Activated naive CD8-positive, alpha-beta T cell (primary cell): Measurements from ENCODE around the gene MMP11.

Experiments
- H3K27ac Mint-ChIP-seq: one replicate; pipeline ENCODE4 v1.8.0; 2021; ENCODE audit warnings: mixed read lengths
- H3K27me3 Mint-ChIP-seq: one replicate; pipeline ENCODE4 v1.8.0; 2021; ENCODE audit warnings: mixed read lengths
- H3K36me3 Mint-ChIP-seq: one replicate; pipeline ENCODE4 v1.8.0; 2021; ENCODE audit warnings: mixed read lengths
- H3K4me1 Mint-ChIP-seq: one replicate; pipeline ENCODE4 v1.8.0; 2021; ENCODE audit warnings: low read depth, mixed read lengths
- H3K4me3 Mint-ChIP-seq: one replicate; pipeline ENCODE4 v1.8.0; 2021; ENCODE audit warnings: mild to moderate bottlenecking, mixed read lengths
- H3K9me3 Mint-ChIP-seq: one replicate; pipeline ENCODE4 v1.8.0; 2021; ENCODE audit warnings: low read depth, mixed read lengths

MMP11 gene

DNA sequence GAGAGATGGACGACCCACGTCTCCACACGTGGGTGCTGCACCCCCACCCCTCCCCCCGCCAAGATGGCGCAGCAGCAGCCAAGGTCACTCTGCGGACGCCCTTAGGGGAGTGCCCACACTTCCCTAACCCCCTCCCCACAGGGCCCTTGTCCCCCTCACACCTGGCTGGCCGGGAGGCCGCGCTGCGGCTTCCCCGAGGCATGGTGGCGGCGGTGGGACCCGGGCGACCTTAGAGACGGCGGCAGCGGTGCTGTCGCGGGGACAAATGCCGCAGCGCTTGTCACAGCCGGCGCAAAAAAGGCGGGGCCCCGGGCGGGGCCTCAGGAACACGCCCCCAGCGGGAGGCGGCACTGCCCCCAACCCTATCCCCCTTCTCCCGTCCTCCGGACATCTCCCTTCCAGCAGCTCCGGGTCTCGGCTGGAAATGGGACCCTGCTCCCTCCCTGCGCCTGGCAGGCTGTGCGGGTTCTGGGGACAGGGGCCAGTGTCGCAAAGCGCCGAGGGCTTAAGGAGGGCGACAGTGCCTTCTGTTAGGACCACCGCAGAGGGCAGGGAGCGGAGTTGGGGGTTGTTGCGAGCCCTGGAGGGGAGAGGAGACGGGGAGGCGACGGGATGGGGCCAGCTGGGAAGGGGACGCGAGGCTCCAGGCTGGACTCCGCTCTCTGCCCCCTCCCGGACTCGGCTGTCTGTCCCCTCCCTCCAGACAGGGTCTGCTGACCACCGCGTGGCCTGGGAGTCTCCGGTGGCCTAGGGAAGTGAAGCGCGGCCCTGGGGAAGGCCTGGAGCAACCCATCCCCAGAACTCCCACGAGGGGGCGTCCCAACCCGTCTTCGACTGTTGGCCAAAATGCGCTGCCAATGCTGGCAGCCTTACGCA is 4.7 kb upstream of the MMP11 start, which contains the start of gene CHCHD10:
Gene CHCHD10 (minus strand): TSS at position 300 of the 876 bp plus-strand sequence. CDS start 98 bp downstream, at position 202.
- H3K4me1 Mint-ChIP-seq = peaks cover 47% of the 10 kb centered on the region
- peak within 1 kb of the TSS; percentile 87 for H3K4me3 Mint-ChIP-seq
- no peaks in the 10 kb centered on the region for H3K27me3 Mint-ChIP-seq
- no peaks in the 10 kb centered on the region for H3K9me3 Mint-ChIP-seq
- H3K27ac Mint-ChIP-seq = peak within 1 kb of the TSS; percentile 70
- H3K36me3 Mint-ChIP-seq = no peaks in the 10 kb centered on the region

- Mint-ChIP-seq H3K4me1 (peaks cover 38% of the 10 kb centered on the region), H3K36me3 (no peaks in the 10 kb centered on the region), H3K9me3 (no peaks in the 10 kb centered on the region), H3K4me3 (peak overlapping the region; percentile 38), H3K27me3 (no peaks in the 10 kb centered on the region), H3K27ac (no peak overlapping the region)
These were observed 3.2 kb upstream of the MMP11 start for GRCh38 chr22:23769321-23769965.

- Mint-ChIP-seq H3K4me3 (peak overlapping the region; percentile 75), H3K27me3 (no peaks in the 10 kb centered on the region), H3K27ac (no peak overlapping the region), H3K9me3 (no peaks in the 10 kb centered on the region), H3K36me3 (no peaks in the 10 kb centered on the region), H3K4me1 (peaks cover 17% of the 10 kb centered on the region)
These were observed 367 bp upstream of the MMP11 start for GRCh38 chr22:23772315-23772648.

GRCh38 chr22:23773483-23774113 is 949 bp downstream of the MMP11 start:
- Mint-ChIP-seq H3K27me3 (no peaks in the 10 kb centered on the region), H3K4me3 (peak overlapping the region; percentile 75), H3K4me1 (peaks cover 17% of the 10 kb centered on the region), H3K36me3 (no peaks in the 10 kb centered on the region), H3K9me3 (no peaks in the 10 kb centered on the region), H3K27ac (peak overlapping the region; percentile 3)

DNA sequence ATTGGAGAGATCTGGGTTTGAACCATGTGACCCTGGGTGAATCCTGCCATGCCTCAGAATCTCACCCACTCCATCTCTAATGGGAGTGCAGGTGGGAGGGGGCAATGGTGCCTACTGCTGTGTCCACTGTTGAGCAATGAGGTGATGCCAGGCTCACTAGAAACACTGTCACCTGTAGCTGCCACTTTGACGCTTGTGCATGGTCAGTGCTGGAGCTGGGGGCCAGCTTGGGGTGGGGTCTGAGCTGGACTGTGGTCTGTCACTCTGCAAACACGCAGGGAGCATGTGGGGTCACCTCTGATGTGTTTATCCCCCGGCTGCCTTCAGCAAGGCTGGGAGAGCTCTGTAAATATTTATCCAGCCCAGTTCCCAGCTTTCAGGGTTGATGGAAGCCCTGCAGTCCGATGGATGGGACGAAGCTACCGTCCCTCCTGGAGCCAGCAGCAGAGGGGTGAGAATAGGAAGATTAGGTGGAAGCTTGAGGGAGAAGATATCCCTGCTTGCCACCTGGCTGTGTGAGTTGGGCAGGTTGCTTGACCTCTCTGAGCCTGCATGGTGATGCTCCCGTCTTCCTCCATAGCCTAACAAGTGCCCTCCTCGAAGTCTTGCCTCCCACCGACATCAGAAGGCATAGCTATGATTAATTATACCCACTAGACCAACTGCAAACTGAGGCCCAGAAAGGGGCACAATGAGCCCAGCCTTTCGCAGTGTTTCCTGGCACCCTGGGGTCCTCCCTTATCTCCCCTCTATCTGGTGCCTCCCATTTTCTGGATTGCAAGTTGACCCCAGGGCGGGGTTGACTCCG is 1.7 kb downstream of the MMP11 start:
- peak overlapping the region; percentile 44 for H3K4me3 Mint-ChIP-seq
- H3K27ac Mint-ChIP-seq = no peak overlapping the region
- H3K27me3 Mint-ChIP-seq = no peaks in the 10 kb centered on the region
- H3K9me3 Mint-ChIP-seq = no peaks in the 10 kb centered on the region
- H3K36me3 Mint-ChIP-seq = no peaks in the 10 kb centered on the region
- H3K4me1 Mint-ChIP-seq = peaks cover 17% of the 10 kb centered on the region

- Mint-ChIP-seq H3K27ac (no peak overlapping the region), H3K27me3 (no peaks in the 10 kb centered on the region), H3K9me3 (no peaks in the 10 kb centered on the region), H3K4me3 (peak overlapping the region; percentile 44), H3K4me1 (peaks cover 15% of the 10 kb centered on the region), H3K36me3 (no peaks in the 10 kb centered on the region)
These were observed 2.3 kb downstream of the MMP11 start for GRCh38 chr22:23774922-23775436.

GRCh38 chr22:23775779-23776375 is 3.2 kb downstream of the MMP11 start:
- Mint-ChIP-seq H3K4me1 (peaks cover 15% of the 10 kb centered on the region), H3K27me3 (no peaks in the 10 kb centered on the region), H3K4me3 (no peak overlapping the region), H3K9me3 (no peaks in the 10 kb centered on the region), H3K27ac (no peak overlapping the region), H3K36me3 (no peaks in the 10 kb centered on the region)

DNA sequence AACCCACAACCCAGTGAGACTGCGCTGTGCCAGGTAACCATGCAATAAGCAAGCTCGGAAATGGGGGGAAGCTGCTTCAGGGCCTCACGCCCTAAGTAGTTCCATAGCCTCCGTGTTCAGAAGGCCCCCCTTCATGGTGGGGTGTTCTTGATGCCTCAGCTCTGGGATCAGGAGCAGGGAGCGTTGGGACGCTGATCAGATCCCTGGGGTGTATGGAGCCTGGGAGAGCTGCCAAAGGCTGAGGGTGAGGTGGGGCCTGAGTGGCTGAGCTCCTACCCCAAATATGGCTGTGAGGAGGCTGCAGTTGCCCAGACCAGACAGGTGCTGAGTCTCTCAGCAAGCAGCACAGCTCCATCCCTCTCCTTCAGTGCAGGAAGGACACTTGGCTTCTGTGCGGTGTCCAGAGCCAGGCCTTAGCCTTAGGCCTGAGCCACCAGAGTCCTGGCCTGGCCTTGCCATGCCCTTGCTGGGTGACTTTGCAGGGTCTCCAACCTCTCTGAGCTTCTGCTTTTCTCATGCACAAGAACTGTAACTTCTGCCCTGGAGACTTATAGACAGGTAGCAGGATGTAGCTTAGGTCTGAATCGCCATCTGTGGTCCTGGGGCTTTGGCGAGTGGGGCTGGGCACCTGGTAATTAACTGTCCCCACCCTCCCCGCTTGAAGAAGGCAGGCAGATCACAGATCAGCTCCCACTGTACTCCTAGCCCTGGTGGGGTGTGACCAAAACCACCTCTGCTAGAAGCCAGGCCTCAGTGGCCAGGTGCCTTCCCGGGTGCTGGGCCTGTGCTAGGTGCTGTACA is 5.3 kb downstream of the MMP11 start:
- Mint-ChIP-seq H3K27ac (no peak overlapping the region), H3K27me3 (no peaks in the 10 kb centered on the region), H3K4me3 (no peak overlapping the region), H3K9me3 (no peaks in the 10 kb centered on the region), H3K4me1 (peaks cover 5% of the 10 kb centered on the region), H3K36me3 (no peaks in the 10 kb centered on the region)

- Mint-ChIP-seq H3K36me3 (no peaks in the 10 kb centered on the region), H3K4me1 (peaks cover 1% of the 10 kb centered on the region), H3K4me3 (no peak overlapping the region), H3K9me3 (no peaks in the 10 kb centered on the region), H3K27ac (no peak overlapping the region), H3K27me3 (no peaks in the 10 kb centered on the region)
These were observed 5.9 kb downstream of the MMP11 start for GRCh38 chr22:23778577-23778900.

GRCh38 chr22:23779083-23779482 is 6.4 kb downstream of the MMP11 start:
- H3K36me3 Mint-ChIP-seq = no peaks in the 10 kb centered on the region

GRCh38 chr22:23779731-23780130 is 7.1 kb downstream of the MMP11 start:
- H3K4me1 Mint-ChIP-seq = peaks cover 10% of the 10 kb centered on the region
- no peak overlapping the region for H3K27ac Mint-ChIP-seq
- H3K4me3 Mint-ChIP-seq = no peak overlapping the region
- no peaks in the 10 kb centered on the region for H3K36me3 Mint-ChIP-seq
- no peaks in the 10 kb centered on the region for H3K27me3 Mint-ChIP-seq
- no peaks in the 10 kb centered on the region for H3K9me3 Mint-ChIP-seq

More at GRCh38 chr22:23779083-23779482, 6.4 kb downstream of the MMP11 start:
- no peak overlapping the region for H3K27ac Mint-ChIP-seq
- peaks cover 4% of the 10 kb centered on the region for H3K4me1 Mint-ChIP-seq
- no peaks in the 10 kb centered on the region for H3K9me3 Mint-ChIP-seq
- no peak overlapping the region for H3K4me3 Mint-ChIP-seq
- H3K27me3 Mint-ChIP-seq = no peaks in the 10 kb centered on the region

DNA sequence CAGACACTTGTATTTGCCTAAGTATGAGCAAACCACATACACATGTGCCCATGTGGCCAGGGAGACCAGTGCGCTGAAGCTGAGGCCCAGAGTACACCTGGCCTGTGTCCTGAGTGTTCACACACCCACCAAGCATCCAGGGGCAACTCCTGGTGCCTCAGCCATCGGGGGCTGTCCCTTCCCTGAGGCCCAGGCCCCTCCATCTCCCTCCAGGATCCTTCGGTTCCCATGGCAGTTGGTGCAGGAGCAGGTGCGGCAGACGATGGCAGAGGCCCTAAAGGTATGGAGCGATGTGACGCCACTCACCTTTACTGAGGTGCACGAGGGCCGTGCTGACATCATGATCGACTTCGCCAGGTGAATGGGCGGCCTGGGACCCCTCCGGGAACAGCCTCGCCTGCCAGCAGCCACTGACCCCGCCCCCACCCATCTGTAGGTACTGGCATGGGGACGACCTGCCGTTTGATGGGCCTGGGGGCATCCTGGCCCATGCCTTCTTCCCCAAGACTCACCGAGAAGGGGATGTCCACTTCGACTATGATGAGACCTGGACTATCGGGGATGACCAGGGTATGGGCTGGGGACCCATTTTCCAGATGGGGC is 7.6 kb downstream of the MMP11 start:
- Mint-ChIP-seq H3K27ac (no peak overlapping the region), H3K4me3 (no peak overlapping the region), H3K36me3 (no peaks in the 10 kb centered on the region), H3K27me3 (no peaks in the 10 kb centered on the region), H3K4me1 (peaks cover 10% of the 10 kb centered on the region), H3K9me3 (no peaks in the 10 kb centered on the region)

DNA sequence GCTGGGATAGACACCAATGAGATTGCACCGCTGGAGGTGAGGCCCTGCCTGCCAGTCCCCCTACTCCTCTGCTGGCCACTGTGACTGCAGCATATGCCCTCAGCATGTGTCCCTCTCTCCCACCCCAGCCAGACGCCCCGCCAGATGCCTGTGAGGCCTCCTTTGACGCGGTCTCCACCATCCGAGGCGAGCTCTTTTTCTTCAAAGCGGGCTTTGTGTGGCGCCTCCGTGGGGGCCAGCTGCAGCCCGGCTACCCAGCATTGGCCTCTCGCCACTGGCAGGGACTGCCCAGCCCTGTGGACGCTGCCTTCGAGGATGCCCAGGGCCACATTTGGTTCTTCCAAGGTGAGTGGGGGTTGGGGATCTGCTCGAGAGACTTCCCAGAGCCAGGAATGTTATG is 8.4 kb downstream of the MMP11 start:
- no peak overlapping the region for H3K27ac Mint-ChIP-seq
- no peak overlapping the region for H3K4me3 Mint-ChIP-seq
- no peaks in the 10 kb centered on the region for H3K36me3 Mint-ChIP-seq
- peaks cover 13% of the 10 kb centered on the region for H3K4me1 Mint-ChIP-seq
- H3K9me3 Mint-ChIP-seq = no peaks in the 10 kb centered on the region
- H3K27me3 Mint-ChIP-seq = no peaks in the 10 kb centered on the region
